ENCODE measurements around the gene PMF1.
A peak's percentile ranks its signal among the peaks of the same experiment; 100 is the strongest.

PMF1 gene

GRCh38 chr1:156193208-156193487, 19.7 kb upstream of the PMF1 start:
- peak overlapping the region; percentile 100 for H3K4me3 ChIP-seq (replicated peaks; ENCODE audit: low read depth, low read length)
- TF ChIP-seq CTCF (IDR thresholded peaks at IDR 0.05; ENCODE audit: low read depth, low read length, missing control alignments) = no peak
- no peak for DNase-seq (ENCODE audit: extremely low read depth, low read depth)

- peak within 1 kb of the TSS; percentile 100 for H3K4me3 ChIP-seq (replicated peaks; ENCODE audit: low read depth, low read length)
- TF ChIP-seq CTCF (IDR thresholded peaks at IDR 0.05; ENCODE audit: low read depth, low read length, missing control alignments) = peak; percentile 58
- DNase-seq (ENCODE audit: extremely low read depth, low read depth) = peak; percentile 98
Observed at GRCh38 chr1:156193488-156194299, 19.1 kb upstream of the PMF1 start, which contains the start of gene SLC25A44. Gene SLC25A44 (plus strand): TSS chr1:156194104. CDS start chr1:156199848, 5,744 bp downstream.

GRCh38 chr1:156194300-156194652, 18.5 kb upstream of the PMF1 start:
- TF ChIP-seq CTCF (IDR thresholded peaks at IDR 0.05; ENCODE audit: low read depth, low read length, missing control alignments) = no peak
- no peak for DNase-seq (ENCODE audit: extremely low read depth, low read depth)
- peak overlapping the region; percentile 100 for H3K4me3 ChIP-seq (replicated peaks; ENCODE audit: low read depth, low read length)

- no peak for DNase-seq (ENCODE audit: extremely low read depth, low read depth)
- no peak overlapping the region for H3K4me3 ChIP-seq (replicated peaks; ENCODE audit: low read depth, low read length)
- TF ChIP-seq CTCF (IDR thresholded peaks at IDR 0.05; ENCODE audit: low read depth, low read length, missing control alignments) = no peak
Observed at GRCh38 chr1:156195853-156196252, 17.0 kb upstream of the PMF1 start.

- no peak overlapping the region for H3K4me3 ChIP-seq (replicated peaks; ENCODE audit: low read depth, low read length)
- TF ChIP-seq CTCF (IDR thresholded peaks at IDR 0.05; ENCODE audit: low read depth, low read length, missing control alignments) = no peak
- no peak for DNase-seq (ENCODE audit: extremely low read depth, low read depth)
Observed at GRCh38 chr1:156196445-156196844, 16.4 kb upstream of the PMF1 start.

GRCh38 chr1:156198831-156199349, 13.9 kb upstream of the PMF1 start:
- no peak for TF ChIP-seq CTCF (IDR thresholded peaks at IDR 0.05; ENCODE audit: low read depth, low read length, missing control alignments)
- DNase-seq (ENCODE audit: extremely low read depth, low read depth) = no peak
- H3K4me3 ChIP-seq (replicated peaks; ENCODE audit: low read depth, low read length) = no peak overlapping the region
